PC-9 (cell line): ENCODE measurements around the gene GNG7. TPM values are rescaled to one million over a fixed set of nuclear protein-coding genes. Genes with fewer than 3 reads are reported as not detected.

ENCODE experiments used
- BruUV-seq: library from RNA; stranded (reverse); fragments of 400-500 nt; replicated peaks from 2 replicates; lab custom pipeline; 2021; lab: Mats Ljungman, UMichigan
- CTCF ChIA-PET: fragments of 300-600 bp; sonication (Branson Sonifier 250); formaldehyde crosslinking; loops from one replicate; lab custom pipeline; 2022; ENCODE audit warnings: antibody characterized with exemption; lab: Charles Lee
- POLR2A ChIA-PET: fragments of 300-600 bp; sonication (Branson Sonifier 250); formaldehyde crosslinking; loops from one replicate; lab custom pipeline; 2022; ENCODE audit warnings: antibody characterized with exemption; ENCODE audit not compliant: unreplicated experiment; lab: Charles Lee
- DNase-seq, 2 experiments: peaks; one replicate each; pipeline versions ENCODE4 v3.0.0 to v3.0.0-alpha.2; 2015 to 2022; ENCODE audit warnings: mixed read lengths in 1 of 2
- H2AFZ ChIP-seq: fragments of 200-600 bp; sonication (generic); 2 replicates; pipeline ENCODE4 v1.8.1; 2017; ENCODE audit warnings: antibody characterized with exemption
- H3F3A ChIP-seq: fragments of 200-600 bp; sonication (generic); 2 replicates; pipeline ENCODE4 v1.8.1; 2017; ENCODE audit warnings: antibody characterized with exemption, mild to moderate bottlenecking, low read depth; ENCODE audit not compliant: insufficient read depth
- H3K27ac ChIP-seq: fragments of 200-600 bp; sonication (generic); 2 replicates; pipeline ENCODE4 v1.6.1; 2016; ENCODE audit warnings: mixed run types
- H3K27me3 ChIP-seq: fragments of 200-600 bp; sonication (generic); 2 replicates; pipeline ENCODE4 v1.6.1; 2016; ENCODE audit warnings: low read depth, mixed run types; ENCODE audit not compliant: insufficient read depth
- H3K36me3 ChIP-seq: fragments of 200-600 bp; sonication (generic); 2 replicates; pipeline ENCODE4 v1.6.1; 2016; ENCODE audit warnings: low read depth, mixed run types
- H3K4me1 ChIP-seq: fragments of 200-600 bp; sonication (generic); replicated peaks from 2 replicates; pipeline ENCODE4 v1.6.1; 2016; ENCODE audit warnings: mixed run types; ENCODE audit not compliant: insufficient read depth
- H3K4me2 ChIP-seq: fragments of 200-600 bp; sonication (generic); 2 replicates; pipeline ENCODE4 v1.6.1; 2017; ENCODE audit warnings: mixed run types
- H3K4me3 ChIP-seq: fragments of 200-600 bp; sonication (generic); 2 replicates; pipeline ENCODE4 v1.6.1; 2016; ENCODE audit warnings: mixed run types
- H3K79me2 ChIP-seq: fragments of 200-600 bp; sonication (generic); 2 replicates; pipeline ENCODE4 v1.6.1; 2017; ENCODE audit warnings: low read depth, mixed run types
- H3K9me2 ChIP-seq: fragments of 200-600 bp; sonication (generic); 2 replicates; pipeline ENCODE4 v1.8.1; 2017; ENCODE audit warnings: mild to moderate bottlenecking; ENCODE audit not compliant: insufficient read depth
- H3K9me3 ChIP-seq: fragments of 200-600 bp; sonication (generic); 2 replicates; pipeline ENCODE4 v1.8.1; 2016; ENCODE audit warnings: low read depth; ENCODE audit not compliant: insufficient read depth
- H4K20me1 ChIP-seq: fragments of 200-600 bp; sonication (generic); 2 replicates; pipeline ENCODE4 v1.8.1; 2017; ENCODE audit not compliant: insufficient read depth
- EZH2 ChIP-seq: fragments of 200-600 bp; sonication (generic); IDR thresholded peaks from 2 replicates; pipeline ENCODE4 v1.8.0; 2017; ENCODE audit warnings: antibody characterized with exemption, low read depth
- intact Hi-C: fragments of 100-400 bp; cut with micrococcal nuclease; formaldehyde crosslinking; loops from one replicate; pipeline ENCODE4 v1.10.0; 2022; ENCODE audit not compliant: unreplicated experiment
- total RNA-seq: library from RNA; stranded (reverse); gene quantifications from 2 replicates; pipeline ENCODE4 v1.2.3, GENCODE V29; 2021
- TF ChIP-seq, protein P1 (sequence below): fragments of 200-600 bp; sonication (generic); conservative IDR thresholded peaks from 2 replicates; pipeline ENCODE4 v1.6.1; 2017; ENCODE audit warnings: mixed run types, antibody characterized with exemption, mild to moderate bottlenecking, moderate library complexity

GNG7 gene
- total RNA-seq, 1 experiment from 2014 or later = 2.8 TPM

DNA sequence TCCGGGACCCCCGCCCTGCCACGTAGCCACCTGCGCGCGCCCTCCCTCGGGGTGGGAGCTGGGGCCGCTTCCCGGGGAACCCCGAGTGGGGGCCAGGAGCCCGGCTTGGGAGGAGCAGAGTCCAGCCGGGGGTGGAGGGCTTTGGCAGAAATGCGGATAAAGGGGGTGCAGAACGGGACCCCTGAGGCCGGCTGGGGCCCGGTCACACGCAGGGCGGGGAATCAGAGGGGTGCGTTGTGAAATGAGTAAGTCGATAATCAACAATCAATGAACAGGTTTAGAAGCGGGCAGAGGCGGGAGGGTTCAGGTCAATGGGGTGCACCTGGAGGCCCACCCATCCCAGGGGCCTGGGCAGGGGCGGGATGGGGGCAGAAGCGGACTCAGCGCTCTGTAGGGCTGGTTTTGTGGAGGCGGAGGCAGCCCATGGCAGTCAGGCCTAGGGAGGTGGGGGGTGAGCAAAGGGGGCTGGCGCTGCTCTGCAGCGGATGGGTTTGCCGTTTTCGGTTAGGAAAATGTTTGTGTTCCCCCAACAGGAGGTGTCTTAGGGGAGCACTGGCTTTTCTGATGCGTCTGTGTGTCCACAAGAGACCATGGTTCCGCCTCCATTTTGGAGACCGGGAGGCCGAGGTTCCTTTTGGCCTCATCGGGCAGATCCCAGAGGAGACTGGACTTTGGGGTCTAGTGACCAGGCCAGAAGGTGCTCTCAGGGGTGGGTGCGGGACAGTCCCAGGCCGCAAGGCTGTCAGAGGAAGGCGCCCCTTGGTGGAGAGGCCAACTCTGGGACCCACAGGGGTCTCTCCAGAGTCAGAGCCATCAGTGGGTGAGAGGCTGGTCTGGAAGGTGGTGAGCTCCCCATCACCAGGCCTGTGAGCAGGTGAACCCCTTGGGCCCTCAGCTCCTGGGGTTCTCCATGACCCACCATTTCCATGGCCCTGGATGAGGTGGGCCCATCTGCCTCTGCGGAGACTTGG is 19.4 kb upstream of the GNG7 start:
- Histone ChIP-seq H3K4me3 (no peak overlapping the region), H4K20me1 (no peaks in the 10 kb centered on the region), H3K27me3 (peaks cover 27% of the 10 kb centered on the region), H3F3A (peaks cover 2% of the 10 kb centered on the region; the same call in 1 of the 2 replicates), H2AFZ (no peak overlapping the region), H3K27ac (no peak overlapping the region), H3K9me2 (no peaks in the 10 kb centered on the region), H3K4me1 (0 out of 2 replicates have a peak, but pooled peaks cover 13% of the 10 kb centered on the region), H3K36me3 (no peaks in the 10 kb centered on the region), H3K79me2 (no peaks in the 10 kb centered on the region), H3K4me2 (no peak overlapping the region), H3K9me3 (no peaks in the 10 kb centered on the region)
- BruUV-seq = no TSS peak
- TF ChIP-seq, protein P1, sequence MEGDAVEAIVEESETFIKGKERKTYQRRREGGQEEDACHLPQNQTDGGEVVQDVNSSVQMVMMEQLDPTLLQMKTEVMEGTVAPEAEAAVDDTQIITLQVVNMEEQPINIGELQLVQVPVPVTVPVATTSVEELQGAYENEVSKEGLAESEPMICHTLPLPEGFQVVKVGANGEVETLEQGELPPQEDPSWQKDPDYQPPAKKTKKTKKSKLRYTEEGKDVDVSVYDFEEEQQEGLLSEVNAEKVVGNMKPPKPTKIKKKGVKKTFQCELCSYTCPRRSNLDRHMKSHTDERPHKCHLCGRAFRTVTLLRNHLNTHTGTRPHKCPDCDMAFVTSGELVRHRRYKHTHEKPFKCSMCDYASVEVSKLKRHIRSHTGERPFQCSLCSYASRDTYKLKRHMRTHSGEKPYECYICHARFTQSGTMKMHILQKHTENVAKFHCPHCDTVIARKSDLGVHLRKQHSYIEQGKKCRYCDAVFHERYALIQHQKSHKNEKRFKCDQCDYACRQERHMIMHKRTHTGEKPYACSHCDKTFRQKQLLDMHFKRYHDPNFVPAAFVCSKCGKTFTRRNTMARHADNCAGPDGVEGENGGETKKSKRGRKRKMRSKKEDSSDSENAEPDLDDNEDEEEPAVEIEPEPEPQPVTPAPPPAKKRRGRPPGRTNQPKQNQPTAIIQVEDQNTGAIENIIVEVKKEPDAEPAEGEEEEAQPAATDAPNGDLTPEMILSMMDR = no peak
- no peak for TF ChIP-seq EZH2
- intact Hi-C loops = no loop called here
- CTCF ChIA-PET = no interaction called here
- DNase-seq = no peak
- POLR2A ChIA-PET = no interaction called here

DNA sequence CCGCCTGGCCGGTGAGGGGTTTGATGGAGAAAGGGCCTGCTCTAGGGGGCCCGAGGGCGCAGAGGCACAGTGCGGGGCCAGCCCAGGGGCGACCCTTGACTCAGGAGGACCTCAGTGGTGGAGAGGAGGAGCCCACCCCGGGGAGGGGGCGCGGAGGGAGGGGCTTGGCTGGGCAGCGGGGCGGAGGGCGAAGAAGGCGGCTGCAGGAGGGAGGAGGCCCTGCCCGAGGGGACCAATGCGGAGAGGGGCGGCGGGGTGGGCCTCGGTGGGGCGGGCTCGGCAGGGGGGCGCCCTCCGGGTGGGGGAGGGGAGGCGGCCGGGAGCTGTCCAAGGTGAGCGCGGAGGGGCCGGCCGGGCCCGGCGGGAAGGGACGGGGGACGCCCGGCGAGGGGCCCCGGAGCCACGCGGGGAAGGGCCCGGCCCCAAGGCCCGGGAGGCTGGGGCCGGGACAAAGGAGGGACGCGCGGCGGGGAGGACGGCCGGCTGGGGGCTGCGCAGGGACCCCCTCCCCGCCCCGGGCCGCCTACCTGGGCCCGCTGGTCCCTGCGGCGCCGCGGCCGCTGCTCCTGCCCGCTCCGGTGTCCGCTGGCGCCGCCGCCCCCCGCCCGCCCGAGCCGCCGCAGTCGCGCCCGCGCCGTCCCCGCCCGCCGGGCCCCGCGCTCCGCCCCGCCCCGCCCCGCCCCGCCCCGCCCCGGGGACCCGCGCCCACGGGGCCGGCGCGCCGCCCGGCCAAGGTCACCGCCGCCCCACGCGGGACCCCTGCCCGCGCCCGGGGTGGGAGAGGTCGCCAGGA is 18.5 kb upstream of the GNG7 start, which contains the start of gene DIRAS1:
Gene DIRAS1 (minus strand): TSS at position 596 of the 793 bp plus-strand sequence. CDS start 3,566 bp downstream, outside the sequence.
- Histone ChIP-seq H3K4me2 (no peak within 1 kb of the TSS), H2AFZ (no peak within 1 kb of the TSS)

More for the DNA sequence above, 18.5 kb upstream of the GNG7 start, which contains the start of gene DIRAS1:
- intact Hi-C loops = no loop called here
- Histone ChIP-seq H4K20me1 (no peaks in the 10 kb centered on the region), H3K9me3 (no peaks in the 10 kb centered on the region), H3K36me3 (no peaks in the 10 kb centered on the region), H3K4me1 (0 out of 2 replicates have a peak, but pooled peaks cover 7% of the 10 kb centered on the region), H3K27ac (no peak within 1 kb of the TSS), H3K4me3 (no peak within 1 kb of the TSS), H3K79me2 (no peaks in the 10 kb centered on the region), H3K27me3 (peaks cover 27% of the 10 kb centered on the region), H3K9me2 (no peaks in the 10 kb centered on the region), H3F3A (no peaks in the 10 kb centered on the region)
- no peak for DNase-seq
- BruUV-seq = no TSS peak
- no peak for TF ChIP-seq EZH2
- TF ChIP-seq, protein P1 = no peak
- POLR2A ChIA-PET = no interaction called here
- CTCF ChIA-PET = no interaction called here
